H1 (cell line): ENCODE data around the gene RHEB. TPM values are rescaled to one million over a fixed set of nuclear protein-coding genes. Genes with fewer than 3 reads are reported as not detected.

Experiments used
- CTCF ChIA-PET: fragments of 300-600 bp; sonication (Branson Sonifier 250); formaldehyde crosslinking; loops from one replicate; lab custom pipeline; 2021; ENCODE audit not compliant: partially characterized antibody; lab: Charles Lee
- POLR2A ChIA-PET: fragments of 300-600 bp; sonication (Branson Sonifier 250); formaldehyde crosslinking; loops from one replicate; lab custom pipeline; 2021; ENCODE audit warnings: inconsistent platforms; ENCODE audit not compliant: partially characterized antibody; lab: Charles Lee
- DNase-seq, 2 experiments: peaks; one replicate each; pipeline versions ENCODE4 v3.0.0 to v3.0.0-alpha.2; 2010 to 2022; ENCODE audit warnings: low spot score in 2 of 2, low read depth in 1 of 2, mixed read lengths in 1 of 2
- FAIRE-seq: peaks from 2 replicates; lab custom pipeline; 2011; peaks lifted over from hg19 to GRCh38; lab: Jason Lieb, UNC
- H2AFZ ChIP-seq: 2 replicates; pipeline ENCODE4 v1.8.1; 2012; ENCODE audit warnings: low read length, inconsistent platforms
- H2AK5ac ChIP-seq: 2 replicates; pipeline ENCODE4 v1.6.1; 2013; ENCODE audit warnings: low read depth, low read length
- H2BK120ac ChIP-seq: replicated peaks from 2 replicates; pipeline ENCODE3; 2013; ENCODE audit warnings: low read depth, low read length, inconsistent platforms
- H2BK12ac ChIP-seq: 2 replicates; pipeline ENCODE4 v1.6.1; 2013; ENCODE audit warnings: low read depth, low read length
- H2BK15ac ChIP-seq: 2 replicates; pipeline ENCODE4 v1.6.1; 2013; ENCODE audit warnings: low read length
- H2BK20ac ChIP-seq: 2 replicates; pipeline ENCODE4 v1.6.1; 2013; ENCODE audit warnings: low read length
- H2BK5ac ChIP-seq: 2 replicates; pipeline ENCODE4 v1.6.1; 2013; ENCODE audit warnings: low read depth, low read length
- H3K14ac ChIP-seq: 2 replicates; pipeline ENCODE4 v1.6.1; 2013; ENCODE audit warnings: inconsistent platforms; ENCODE audit not compliant: insufficient read length
- H3K18ac ChIP-seq: 2 replicates; pipeline ENCODE4 v1.6.1; 2013; ENCODE audit warnings: low read length; ENCODE audit errors: extremely low read depth
- H3K23ac ChIP-seq: 2 replicates; pipeline ENCODE4 v1.6.1; 2013; ENCODE audit warnings: inconsistent platforms; ENCODE audit not compliant: insufficient read length
- H3K23me2 ChIP-seq: 2 replicates; pipeline ENCODE4 v1.6.1; 2013; ENCODE audit warnings: low read depth, low read length
- H3K27ac ChIP-seq: 2 replicates; pipeline ENCODE4 v1.6.1; 2011; ENCODE audit warnings: low read depth, low read length, inconsistent platforms
- H3K27me3 ChIP-seq, 4 experiments: replicated peaks in 1 of 4; 1 replicate in 1 of 4; 2 replicates in 3 of 4; pipeline versions ENCODE4 v1.6.1 to v1.8.1; 2011 to 2013; ENCODE audit warnings: low read length in 3 of 4, mild to moderate bottlenecking in 3 of 4, inconsistent platforms in 2 of 4, mixed read lengths in 2 of 4, moderate library complexity in 1 of 4; ENCODE audit not compliant: control insufficient read depth in 3 of 4, insufficient read depth in 3 of 4; ENCODE audit errors: extremely low read depth in 1 of 4
- H3K36me3 ChIP-seq, 4 experiments: 2 replicates each; pipeline versions ENCODE4 v1.6.1 to v1.8.1; 2011 to 2013; ENCODE audit warnings: mild to moderate bottlenecking in 4 of 4, low read length in 3 of 4, moderate library complexity in 2 of 4, control low read depth in 1 of 4, inconsistent platforms in 1 of 4; ENCODE audit not compliant: insufficient read depth in 4 of 4, control insufficient read depth in 2 of 4
- H3K4ac ChIP-seq: replicated peaks from 2 replicates; pipeline ENCODE3; 2013; ENCODE audit warnings: low read length, low read depth, mixed read lengths, inconsistent platforms; ENCODE audit not compliant: insufficient read length
- H3K4me1 ChIP-seq, 4 experiments: replicated peaks in 1 of 4; 1 replicate in 1 of 4; 2 replicates in 3 of 4; pipeline versions ENCODE4 v1.6.1 to v1.8.1; 2011 to 2013; ENCODE audit warnings: low read length in 3 of 4, inconsistent platforms in 2 of 4, mixed read lengths in 1 of 4; ENCODE audit not compliant: insufficient read depth in 4 of 4, control insufficient read depth in 3 of 4
- H3K4me2 ChIP-seq, 2 experiments: 2 replicates each; pipeline versions ENCODE4 v1.6.1 to v1.8.1; 2011 to 2013; ENCODE audit warnings: low read depth in 2 of 2, low read length in 2 of 2, control low read depth in 1 of 2, inconsistent platforms in 1 of 2, mild to moderate bottlenecking in 1 of 2; ENCODE audit not compliant: insufficient read depth in 1 of 2
- H3K4me3 ChIP-seq, 4 experiments: fragments of 200-600, 300-600 bp in 1 of 4; sonication (generic), shearing (Covaris generic), sonication (Bioruptor Twin) in 1 of 4; 2 replicates each; pipeline versions ENCODE4 v1.5.1 to v1.8.1; 2011 to 2016; ENCODE audit warnings: low read length in 4 of 4, low read depth in 3 of 4, control low read depth in 2 of 4, inconsistent platforms in 2 of 4, mild to moderate bottlenecking in 2 of 4, mixed read lengths in 1 of 4, moderate library complexity in 1 of 4; ENCODE audit not compliant: insufficient read depth in 2 of 4; ENCODE audit errors: extremely low read depth in 1 of 4
- H3K56ac ChIP-seq: replicated peaks from 2 replicates; pipeline ENCODE3; 2013; ENCODE audit warnings: low read depth, mild to moderate bottlenecking, mixed read lengths, low read length, inconsistent platforms; ENCODE audit not compliant: insufficient read length
- H3K79me1 ChIP-seq: 2 replicates; pipeline ENCODE4 v1.6.1; 2013; ENCODE audit warnings: low read depth, low read length, control low read depth
- H3K79me2 ChIP-seq, 2 experiments: 2 replicates each; pipeline versions ENCODE4 v1.6.1 to v1.8.1; 2012 to 2013; ENCODE audit warnings: low read length in 2 of 2, mild to moderate bottlenecking in 2 of 2, inconsistent platforms in 1 of 2; ENCODE audit not compliant: insufficient read depth in 2 of 2, control insufficient read depth in 1 of 2
- H3K9ac ChIP-seq, 4 experiments: replicated peaks in 1 of 4; 1 replicate in 1 of 4; 2 replicates in 3 of 4; pipeline versions ENCODE4 v1.6.1 to v1.8.1; 2011 to 2013; ENCODE audit warnings: low read depth in 3 of 4, low read length in 3 of 4, control low read depth in 2 of 4, mild to moderate bottlenecking in 2 of 4, moderate library complexity in 2 of 4, inconsistent platforms in 1 of 4; ENCODE audit errors: extremely low read depth in 1 of 4
- H3K9me3 ChIP-seq, 2 experiments: 2 replicates each; pipeline versions ENCODE4 v1.6.1 to v1.8.1; 2012 to 2013; ENCODE audit warnings: mild to moderate bottlenecking in 2 of 2, moderate library complexity in 2 of 2, control low read depth in 1 of 2, inconsistent platforms in 1 of 2, low read depth in 1 of 2, low read length in 1 of 2, mixed read lengths in 1 of 2; ENCODE audit not compliant: insufficient read depth in 2 of 2
- H4K20me1 ChIP-seq, 2 experiments: replicated peaks in 1 of 2; 2 replicates each; pipeline versions ENCODE3 to v1.8.1; 2011 to 2013; ENCODE audit warnings: inconsistent platforms in 2 of 2, low read length in 2 of 2, mild to moderate bottlenecking in 1 of 2; ENCODE audit not compliant: insufficient read depth in 2 of 2, control insufficient read depth in 1 of 2
- H4K5ac ChIP-seq: 2 replicates; pipeline ENCODE4 v1.6.1; 2013; ENCODE audit warnings: low read length, low read depth, mixed read lengths, inconsistent platforms; ENCODE audit not compliant: insufficient read length
- H4K8ac ChIP-seq: 2 replicates; pipeline ENCODE4 v1.8.0; 2013; ENCODE audit warnings: mild to moderate bottlenecking, moderate library complexity, low read length, inconsistent platforms; ENCODE audit not compliant: insufficient read depth; ENCODE audit errors: extremely low read depth
- H4K91ac ChIP-seq: replicated peaks from 2 replicates; pipeline ENCODE3; 2013; ENCODE audit warnings: low read length, mixed read lengths, inconsistent platforms; ENCODE audit not compliant: insufficient read length
- HDAC2 ChIP-seq, 2 experiments: fragments of 300-600 bp in 1 of 2; sonication (generic) in 1 of 2; IDR thresholded peaks; 2 replicates each; pipeline ENCODE4 v1.6.1; 2011 to 2012; ENCODE audit warnings: low read depth in 2 of 2, low read length in 2 of 2, mild to moderate bottlenecking in 2 of 2, moderate library complexity in 2 of 2, borderline replicate concordance in 1 of 2, inconsistent platforms in 1 of 2
- KDM4A ChIP-seq: IDR thresholded peaks from one replicate; pipeline ENCODE4 v1.7.1; 2012; ENCODE audit warnings: low read depth, mild to moderate bottlenecking, moderate library complexity, low read length, inconsistent platforms; ENCODE audit not compliant: severe bottlenecking
- WGBS, 2 experiments: shearing (Covaris generic) in 1 of 2; methylation state at CpG; one replicate each; pipeline versions ENCODE4 v1.1.6 to v1.1.7; 2013 to 2015; ENCODE audit warnings: low lambda C conversion rate in 2 of 2, mixed read lengths in 2 of 2, inconsistent platforms in 1 of 2, low coverage in 1 of 2, missing lambda C conversion rate in 1 of 2; ENCODE audit not compliant: insufficient replicate concordance in 2 of 2, insufficient coverage in 1 of 2, insufficient read length in 1 of 2; ENCODE audit errors: extremely low coverage in 1 of 2, missing lambda C conversion rate in 1 of 2; 5-methylcytosine and 5-hydroxymethylcytosine counted together
- polyA plus RNA-seq, 7 experiments: library from polyadenylated mRNA; depleted of rRNA in 3 of 7; stranded (reverse) in 5 of 7; unstranded in 2 of 7; fragments of >200 nt in 5 of 7; fragments of 200-250 nt in 2 of 7; gene quantifications; 1 replicate in 5 of 7; 2 replicates in 1 of 7; 4 replicates in 1 of 7; pipeline versions ENCODE4 v1.2.1 to v1.2.3, GENCODE V29; 2011 to 2013; ENCODE audit warnings: missing spikeins in 2 of 7, mixed read lengths in 2 of 7
- total RNA-seq: library from RNA; stranded (reverse); fragmentation: NEBNext Ultra II Directional; extraction: Animal tissue kit (Norgen Biotek cat#: 25700); gene quantifications from 2 replicates; pipeline ENCODE4 v1.2.1, GENCODE V29; 2021
- TF ChIP-seq, protein P1 (sequence below): IDR thresholded peaks from 2 replicates; pipeline ENCODE4 v1.6.1; 2012; ENCODE audit warnings: inconsistent platforms

RHEB gene
- total and polyA plus RNA-seq, 2 of the 8 experiments (the other 6 are each of a cell fraction or from before 2014, with no cell fraction given), result 60.8 to 132 TPM

DNA sequence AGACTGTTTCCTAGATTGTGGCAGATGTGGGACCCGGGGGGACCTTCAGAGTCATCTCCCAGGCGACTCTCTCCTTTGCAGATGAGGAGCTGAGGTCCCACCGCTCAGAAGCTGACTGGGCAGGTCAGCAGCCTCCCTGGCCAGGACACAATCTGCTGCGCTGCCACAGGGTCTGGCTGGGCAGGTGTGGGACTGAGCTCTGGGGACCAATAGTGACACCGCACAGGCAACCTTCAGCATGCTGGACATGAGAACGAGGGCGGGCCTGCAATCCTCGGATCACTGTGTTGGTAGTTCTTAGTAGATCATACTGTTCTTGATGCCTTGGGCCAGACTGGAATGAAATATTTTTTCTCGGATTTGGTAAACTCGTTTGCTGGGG, 59.2 kb downstream of the RHEB start:
- Histone ChIP-seq H2BK5ac (peak overlapping the region; percentile 66), H3K4me3 (no peak overlapping the region), H3K27ac (no peak overlapping the region; the same call in 1 of the 2 replicates), H2BK12ac (0 out of 2 replicates have a peak overlapping the region, but pooled peaks have one; percentile 18), H3K79me1 (no peaks in the 10 kb centered on the region), H3K56ac (no peak overlapping the region), H3K18ac (peak overlapping the region; percentile 74), H3K9me3 (peaks cover 19 to 34% of the 10 kb centered on the region in 2 experiments), H4K8ac (no peak overlapping the region), H2BK15ac (peak overlapping the region; percentile 66; the same call in 1 of the 2 replicates), H2AK5ac (peak overlapping the region; percentile 84), H3K4me1 (peaks cover 14 to 33% (median 23%) of the 10 kb centered on the region in 4 experiments), H3K27me3 (no peaks in the 10 kb centered on the region), H3K4ac (no peak overlapping the region), H4K20me1 (no peaks in the 10 kb centered on the region), H2BK20ac (0 out of 2 replicates have a peak overlapping the region, but pooled peaks have one; percentile 66), H4K91ac (peak overlapping the region; percentile 72), H4K5ac (peak overlapping the region; percentile 19), H2AFZ (no peak overlapping the region), H3K23ac (no peak overlapping the region), H3K14ac (no peak overlapping the region), H3K36me3 (peaks cover 2 to 19% (median 12%) of the 10 kb centered on the region in 4 experiments; a peak in 6 of 8 replicates), H3K9ac (no peak overlapping the region), H3K23me2 (no peaks in the 10 kb centered on the region; the same call in 1 of the 2 replicates), H2BK120ac (peak overlapping the region; percentile 91), H3K79me2 (no peaks in the 10 kb centered on the region), H3K4me2 (0 out of 4 replicates have a peak overlapping the region, but pooled peaks of 1 of the 2 experiments have one; percentile 26)
- DNase-seq (peak in 1 of 2 experiments; percentile 45), FAIRE-seq (no peak)
- ChIA-PET CTCF (interaction anchor here (0.5 to 5.8 kb wide), 9 partner anchors 11 to 332 kb away, joined by 3 to 49 read pairs (median 4); no protein-coding TSS in a partner anchor), POLR2A (interaction anchor here (0.7 to 3.9 kb wide), 8 partner anchors 8 to 58 kb away, joined by 3 to 29 read pairs (median 3); no protein-coding TSS in a partner anchor)
- 95% methylated on average over 10 of the region's 10 CpGs; no CpG with 5 or more reads in 1 of the 2 experiments for WGBS, 2 experiments
- TF ChIP-seq, protein P1, sequence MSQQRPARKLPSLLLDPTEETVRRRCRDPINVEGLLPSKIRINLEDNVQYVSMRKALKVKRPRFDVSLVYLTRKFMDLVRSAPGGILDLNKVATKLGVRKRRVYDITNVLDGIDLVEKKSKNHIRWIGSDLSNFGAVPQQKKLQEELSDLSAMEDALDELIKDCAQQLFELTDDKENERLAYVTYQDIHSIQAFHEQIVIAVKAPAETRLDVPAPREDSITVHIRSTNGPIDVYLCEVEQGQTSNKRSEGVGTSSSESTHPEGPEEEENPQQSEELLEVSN, result 0 out of 2 replicates have a peak, but pooled peaks have one; percentile 12
- no peak for TF ChIP-seq HDAC2 (IDR thresholded peaks at IDR 0.05; ENCODE audit: borderline replicate concordance in 1 of 2, low read depth in 2 of 2, low read length in 2 of 2)
- TF ChIP-seq KDM4A, result no peak
